AG04450 (cell line): ENCODE results near the gene HACD2. TPM values are rescaled to one million over a fixed set of nuclear protein-coding genes. Genes with fewer than 3 reads are reported as not detected.

Experiments
- CTCF ChIA-PET: fragments of 300-600, 350-600 bp; formaldehyde crosslinking; extraction: SDS; loops from one replicate; lab custom pipeline; 2022; ENCODE audit warnings: antibody characterized with exemption, inconsistent platforms; lab: Charles Lee
- POLR2A ChIA-PET: fragments of 350-600 bp; formaldehyde crosslinking; extraction: SDS; loops from one replicate; lab custom pipeline; 2021; ENCODE audit warnings: antibody characterized with exemption, inconsistent platforms; lab: Yijun Ruan, JAX
- DNase-seq: peaks from one replicate; pipeline ENCODE4 v3.0.0-alpha.2; 2011; ENCODE audit warnings: low read depth, low spot score
- H3K27ac ChIP-seq: one replicate; pipeline ENCODE4 v1.5.1; 2012; ENCODE audit warnings: low read depth, low read length, control low read depth
- H3K27me3 ChIP-seq: one replicate; pipeline ENCODE4 v1.6.0; 2012; ENCODE audit warnings: low read length; ENCODE audit not compliant: control insufficient read depth, insufficient read depth
- H3K4me3 ChIP-seq: 2 replicates; pipeline ENCODE4 v1.5.1; 2011; ENCODE audit warnings: mild to moderate bottlenecking, low read depth, low read length, control low read depth
- H3K9me3 ChIP-seq: 2 replicates; pipeline ENCODE4 v1.5.1; 2012; ENCODE audit warnings: low read length; ENCODE audit not compliant: control insufficient read depth, insufficient read depth
- CTCF ChIP-seq: IDR thresholded peaks from 2 replicates; pipeline ENCODE4 v1.5.1; 2011; ENCODE audit warnings: low read depth, low read length, control low read depth, inconsistent platforms
- polyA plus RNA-seq: library from polyadenylated mRNA; depleted of rRNA; stranded (reverse); fragments of >200 nt; gene quantifications from 2 replicates; pipeline ENCODE4 v1.2.3, GENCODE V29; 2011; rRNA removed

The HACD2 gene
- polyA plus RNA-seq, 1 experiment = 43.5 TPM

- POLR2A ChIA-PET = no interaction called here
- Histone ChIP-seq H3K27me3 (peaks cover 60% of the 10 kb centered on the region), H3K27ac (no peak overlapping the region), H3K4me3 (no peak overlapping the region), H3K9me3 (peaks cover 5% of the 10 kb centered on the region; the same call in 1 of the 2 replicates)
- TF ChIP-seq CTCF = no peak
- CTCF ChIA-PET = no interaction called here
- DNase-seq = no peak
Observed at GRCh38 chr3:123442908-123443307, 141.9 kb downstream of the HACD2 start.

GRCh38 chr3:123442125-123442524 lies 142.7 kb downstream of the HACD2 start:
- H3K27me3 ChIP-seq = peaks cover 62% of the 10 kb centered on the region
- no peak overlapping the region for H3K27ac ChIP-seq
- no peak for DNase-seq
- no peak overlapping the region for H3K4me3 ChIP-seq
- CTCF ChIA-PET = no interaction called here
- no peaks in the 10 kb centered on the region for H3K9me3 ChIP-seq
- POLR2A ChIA-PET = no interaction called here
- no peak for TF ChIP-seq CTCF

Other genes with a start within 250 kb of the HACD2 start
- 0.20 and 0.24 TPM in 2 replicates for gene ADCY5, start 136.0 kb downstream of the HACD2 start, polyA plus RNA-seq